Activated CD8-positive, alpha-beta T cell treated with anti-CD3 and anti-CD28 coated beads for 36 hours (primary cell): ENCODE data around the gene ANKRD11. TPM values are rescaled to one million over a fixed set of nuclear protein-coding genes. Genes with fewer than 3 reads are reported as not detected.
A peak's percentile ranks its signal among the peaks of the same experiment; 100 is the strongest.

Experiments used
- ATAC-seq: fragments of 200-7000 bp; cut with Tn5 transposase; one replicate; pipeline ENCODE4 v1.10.0; 2021; ENCODE audit warnings: mild to moderate bottlenecking, moderate library complexity
- CTCF ChIA-PET: fragments of 350-600 bp; sonication (Branson Sonifier 250); formaldehyde crosslinking; loops from one replicate; lab custom pipeline; 2021; ENCODE audit warnings: antibody characterized with exemption; lab: Charles Lee
- POLR2A ChIA-PET: fragments of 350-600 bp; sonication (Branson Sonifier 250); formaldehyde crosslinking; loops from one replicate; lab custom pipeline; 2021; ENCODE audit warnings: antibody characterized with exemption; lab: Charles Lee
- DNase-seq: peaks from one replicate; pipeline ENCODE4 v3.0.0-alpha.2; 2020
- H3K27ac Mint-ChIP-seq: one replicate; pipeline ENCODE4 v1.8.0; 2021; ENCODE audit warnings: mild to moderate bottlenecking, mixed read lengths
- H3K27me3 Mint-ChIP-seq: one replicate; pipeline ENCODE4 v1.8.0; 2021; ENCODE audit warnings: mixed read lengths
- H3K36me3 Mint-ChIP-seq: one replicate; pipeline ENCODE4 v1.8.0; 2021; ENCODE audit warnings: low read depth, mixed read lengths
- H3K4me1 Mint-ChIP-seq: one replicate; pipeline ENCODE4 v1.8.0; 2021; ENCODE audit warnings: low read depth, mixed read lengths
- H3K4me3 Mint-ChIP-seq: one replicate; pipeline ENCODE4 v1.8.0; 2021; ENCODE audit warnings: mild to moderate bottlenecking, moderate library complexity, mixed read lengths
- H3K9me3 Mint-ChIP-seq: one replicate; pipeline ENCODE4 v1.8.0; 2021; ENCODE audit warnings: mixed read lengths
- CTCF ChIP-seq: fragments of 200-600 bp; IDR thresholded peaks from one replicate; pipeline ENCODE4 v1.8.0; 2022; ENCODE audit warnings: antibody characterized with exemption, mild to moderate bottlenecking
- intact Hi-C: fragments of 100-400 bp; cut with micrococcal nuclease; formaldehyde crosslinking; loops from one replicate; pipeline ENCODE4 v1.10.0; 2022
- total RNA-seq, 2 experiments: library from RNA; stranded (reverse); gene quantifications; one replicate each; pipeline ENCODE4 v1.2.3, GENCODE V29; 2021

ANKRD11 gene
- total RNA-seq, 2 experiments from 2014 or later, result 145 to 147 TPM

- H3K36me3 Mint-ChIP-seq, result peaks cover 46% of the 10 kb centered on the region
- H3K27me3 Mint-ChIP-seq, result no peaks in the 10 kb centered on the region
- H3K9me3 Mint-ChIP-seq, result peaks cover 2% of the 10 kb centered on the region
- DNase-seq, result no peak
- CTCF ChIA-PET, result no interaction called here
- peak; percentile 62 for ATAC-seq
- POLR2A ChIA-PET, result interaction anchor here (0.9 to 3.2 kb wide), 2 partner anchors 11 to 19 kb away, joined by 3 to 18 read pairs; no protein-coding TSS in a partner anchor
- peak overlapping the region; percentile 41 for H3K27ac Mint-ChIP-seq
- intact Hi-C loops, result no loop called here
- peak overlapping the region; percentile 1 for H3K4me3 Mint-ChIP-seq
- peaks cover 90% of the 10 kb centered on the region for H3K4me1 Mint-ChIP-seq
- no peak for TF ChIP-seq CTCF
These were observed 13.5 kb downstream of the ANKRD11 start for GRCh38 chr16:89476811-89477261.

DNA sequence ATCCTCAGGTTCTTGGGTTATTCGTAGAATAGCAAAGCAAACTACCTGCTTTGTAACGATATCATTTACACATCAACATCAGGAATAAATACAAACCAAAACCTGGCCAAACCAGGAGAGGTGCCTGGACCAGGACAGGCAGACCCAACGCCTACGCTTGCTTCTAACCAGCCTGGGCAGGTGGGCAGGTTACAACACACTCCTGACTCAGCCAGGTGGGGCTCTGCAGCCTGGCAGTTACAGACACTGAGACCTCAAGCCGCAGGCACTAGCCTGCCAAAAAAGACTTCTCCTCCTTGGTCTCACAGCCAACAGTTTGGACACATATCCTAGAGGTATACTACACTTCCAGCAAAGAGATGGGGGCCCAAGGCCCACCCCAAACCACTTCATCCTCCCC lies 14.0 kb downstream of the ANKRD11 start:
- no peak for TF ChIP-seq CTCF
- Mint-ChIP-seq H3K9me3 (peaks cover 2% of the 10 kb centered on the region), H3K36me3 (peaks cover 41% of the 10 kb centered on the region), H3K27ac (peak overlapping the region; percentile 41), H3K4me1 (peaks cover 90% of the 10 kb centered on the region), H3K4me3 (peak overlapping the region; percentile 1), H3K27me3 (no peaks in the 10 kb centered on the region)
- intact Hi-C loops, result no loop called here
- ChIA-PET POLR2A (interaction anchor here (0.9 to 3.2 kb wide), 2 partner anchors 11 to 18 kb away, joined by 3 to 18 read pairs; no protein-coding TSS in a partner anchor), CTCF (no interaction called here)
- ATAC-seq, result peak; percentile 10
- peak; percentile 29 for DNase-seq

GRCh38 chr16:89475144-89475543 lies 15.2 kb downstream of the ANKRD11 start:
- TF ChIP-seq CTCF, result no peak
- POLR2A ChIA-PET, result interaction anchor here (1.1 to 2.3 kb wide), 7 partner anchors 8 to 55 kb away, joined by 3 to 15 read pairs (median 4); partner anchors contain the start of genes ANKRD11 and SPG7
- no peak for DNase-seq
- H3K9me3 Mint-ChIP-seq, result peaks cover 2% of the 10 kb centered on the region
- H3K4me3 Mint-ChIP-seq, result no peak overlapping the region
- peak overlapping the region; percentile 26 for H3K27ac Mint-ChIP-seq
- no peak for ATAC-seq
- H3K36me3 Mint-ChIP-seq, result peaks cover 37% of the 10 kb centered on the region
- H3K27me3 Mint-ChIP-seq, result no peaks in the 10 kb centered on the region
- CTCF ChIA-PET, result interaction anchor here (0.8 to 1.6 kb wide), 2 partner anchors 10 to 14 kb away, joined by 3 to 4 read pairs; no protein-coding TSS in a partner anchor
- intact Hi-C loops, result no loop called here
- H3K4me1 Mint-ChIP-seq, result peaks cover 86% of the 10 kb centered on the region

DNA sequence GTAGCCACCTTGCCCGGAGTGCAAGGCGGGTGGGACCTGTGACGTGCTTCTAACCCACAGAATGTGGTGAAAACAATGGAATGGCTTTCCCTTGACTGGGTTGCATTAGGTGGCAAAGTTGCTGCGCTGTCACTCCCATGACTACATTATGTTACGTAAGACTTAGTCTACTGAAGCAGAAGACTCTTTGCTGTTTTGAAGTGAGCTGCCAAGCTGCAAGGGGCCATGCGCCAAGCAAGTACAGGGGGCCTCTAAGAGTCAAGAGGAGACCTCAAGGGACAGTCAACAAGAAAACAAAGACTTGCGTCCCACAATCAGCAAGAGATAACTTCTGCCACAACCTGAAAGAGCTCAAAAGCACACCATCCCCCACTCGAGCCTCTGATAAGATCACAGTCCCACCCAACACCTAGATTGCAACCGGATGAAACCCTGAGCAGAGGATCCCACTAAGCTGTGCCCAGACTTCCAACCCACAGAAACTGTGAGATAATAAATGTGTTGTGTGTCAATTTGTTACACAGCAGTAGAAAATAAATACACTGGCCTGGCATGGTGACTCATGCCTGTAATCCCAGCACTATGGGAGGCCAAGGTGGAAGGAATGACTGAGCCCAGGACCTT lies 16.5 kb downstream of the ANKRD11 start:
- ChIA-PET CTCF (interaction anchor here (1.6 kb wide), 1 partner anchor 13 kb away, joined by 4 read pairs; no protein-coding TSS in a partner anchor), POLR2A (interaction anchor here (0.6 to 2.3 kb wide), 10 partner anchors 9 to 69 kb away, joined by 3 to 15 read pairs (median 4); partner anchors contain the start of gene ANKRD11)
- H3K4me1 Mint-ChIP-seq, result peaks cover 83% of the 10 kb centered on the region
- H3K9me3 Mint-ChIP-seq, result peaks cover 2% of the 10 kb centered on the region
- ATAC-seq (no peak), DNase-seq (no peak)
- H3K27ac Mint-ChIP-seq, result peak overlapping the region; percentile 79
- H3K36me3 Mint-ChIP-seq, result peaks cover 42% of the 10 kb centered on the region
- H3K27me3 Mint-ChIP-seq, result no peaks in the 10 kb centered on the region
- intact Hi-C loops, result no loop called here
- H3K4me3 Mint-ChIP-seq, result no peak overlapping the region
- TF ChIP-seq CTCF, result no peak
